Measurements from ENCODE around the gene COG7. TPM values are rescaled to one million over a fixed set of nuclear protein-coding genes. Genes with fewer than 3 reads are reported as not detected.
A peak's percentile ranks its signal among the peaks of the same experiment; 100 is the strongest.

The COG7 gene
- total RNA-seq, 1 experiment from 2014 or later, result 17.9 TPM

DNA sequence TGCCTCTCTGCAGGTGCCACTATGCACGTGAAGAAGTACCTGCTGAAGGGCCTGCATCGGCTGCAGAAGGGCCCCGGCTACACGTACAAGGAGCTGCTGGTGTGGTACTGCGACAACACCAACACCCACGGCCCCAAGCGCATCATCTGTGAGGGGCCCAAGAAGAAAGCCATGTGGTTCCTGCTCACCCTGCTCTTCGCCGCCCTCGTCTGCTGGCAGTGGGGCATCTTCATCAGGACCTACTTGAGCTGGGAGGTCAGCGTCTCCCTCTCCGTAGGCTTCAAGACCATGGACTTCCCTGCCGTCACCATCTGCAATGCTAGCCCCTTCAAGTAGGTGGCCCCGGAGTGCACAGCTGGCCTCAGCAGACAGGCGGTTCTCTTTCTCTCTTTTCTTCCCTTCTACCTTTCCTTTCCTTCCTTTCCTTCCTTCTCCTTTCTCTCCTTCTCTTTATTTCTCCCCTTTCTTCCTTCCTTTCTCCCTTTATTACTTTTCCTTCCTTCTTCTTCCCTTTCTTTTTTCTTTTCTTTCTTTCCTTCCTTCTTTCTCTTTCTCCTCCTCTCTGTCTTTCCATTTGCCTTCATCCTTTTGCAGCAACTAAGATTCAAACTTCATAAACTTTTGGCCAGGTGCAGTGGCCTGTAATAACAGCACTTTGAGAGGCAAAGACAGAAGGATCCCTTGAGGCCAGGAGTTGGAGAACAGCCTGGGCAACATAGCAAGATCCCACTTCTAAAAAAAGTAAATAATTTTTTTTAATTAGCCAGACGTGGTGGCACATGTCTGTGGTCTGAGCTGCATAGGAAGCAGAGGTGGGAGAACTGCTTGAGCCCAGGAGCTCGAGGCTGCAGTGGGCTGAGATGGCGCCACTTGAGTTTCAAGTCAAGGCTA is 104.2 kb downstream of the COG7 start:
- Histone ChIP-seq H3K9me3 (ENCODE audit: control insufficient read depth, low read depth, low read length) (no peaks in the 10 kb centered on the region), H2BK20ac (ENCODE audit: low read depth, low read length, poor library complexity, severe bottlenecking) (no peak overlapping the region), H3K18ac (ENCODE audit: insufficient read length, low read depth, low read length) (no peak overlapping the region), H4K20me1 (ENCODE audit: control insufficient read depth, insufficient read depth, insufficient read length) (no peaks in the 10 kb centered on the region), H3K79me1 (ENCODE audit: insufficient read depth, low read depth, low read length, poor library complexity, severe bottlenecking) (no peaks in the 10 kb centered on the region), H4K91ac (ENCODE audit: insufficient read length, low read depth, low read length) (no peak overlapping the region), H2AFZ (ENCODE audit: low read length) (no peak overlapping the region), H3K27ac (ENCODE audit: insufficient read length, low read depth, low read length) (no peak overlapping the region), H3K14ac (ENCODE audit: insufficient read depth, low read length) (no peak overlapping the region), H3T11ph (ENCODE audit: low read length) (no peak overlapping the region), H3K9ac (ENCODE audit: extremely low read depth, insufficient read length, low read length) (no peak overlapping the region), H3K23ac (ENCODE audit: insufficient read length, low read depth, low read length) (no peak overlapping the region), H3K27me3 (ENCODE audit: insufficient read depth, low read length) (no peaks in the 10 kb centered on the region), H2BK5ac (ENCODE audit: insufficient read length, low read length) (no peak overlapping the region), H2BK12ac (ENCODE audit: insufficient read length, low read depth, low read length) (no peak overlapping the region), H3K23me2 (ENCODE audit: insufficient read length, low read depth, low read length, poor library complexity, severe bottlenecking) (no peaks in the 10 kb centered on the region), H3K4me2 (ENCODE audit: insufficient read depth, insufficient read length, low read length) (no peak overlapping the region), H3K56ac (ENCODE audit: insufficient read length, low read depth, low read length) (no peak overlapping the region), H4K5ac (ENCODE audit: insufficient read length, low read depth, low read length) (no peak overlapping the region), H2BK120ac (ENCODE audit: low read depth, low read length, poor library complexity, severe bottlenecking) (no peak overlapping the region), H2BK15ac (ENCODE audit: low read depth, low read length) (no peak overlapping the region), H3K79me2 (ENCODE audit: insufficient read depth, low read length) (no peaks in the 10 kb centered on the region), H4K8ac (replicated peaks; ENCODE audit: insufficient read length, low read depth, low read length) (no peak overlapping the region), H2AK5ac (ENCODE audit: insufficient read length, low read length) (no peak overlapping the region), H3K4me1 (ENCODE audit: insufficient read depth, low read length) (no peaks in the 10 kb centered on the region), H3K4ac (ENCODE audit: low read depth, low read length) (no peak overlapping the region)
- Mint-ChIP-seq H3K4me1 (peaks cover 13 to 21% of the 10 kb centered on the region in 2 experiments), H3K4me3 (no peak overlapping the region), H3K36me3 (ENCODE audit: insufficient read depth in 1 of 3, low read depth in 3 of 3) (peaks cover 0 to 4% (median 0%) of the 10 kb centered on the region in 3 experiments; a peak in 3 of 7 replicates), H3K27ac (no peak overlapping the region), H3K9me3 (peaks cover 9 to 11% of the 10 kb centered on the region in 2 experiments; a peak in 4 of 5 replicates), H3K27me3 (ENCODE audit: low read depth) (peaks cover 8% of the 10 kb centered on the region)
- peak; percentile 75 for DNase-seq
- TF ChIP-seq CTCF (conservative IDR thresholded peaks at IDR 0.05), result peak; percentile 66
- WGBS (ENCODE audit: extremely low coverage, insufficient read length, low lambda C conversion rate), result no CpG with 5 or more reads among the region's 18 CpGs

Data from H9 (cell line).